ENCODE data around the gene CACNA1I.

DNA sequence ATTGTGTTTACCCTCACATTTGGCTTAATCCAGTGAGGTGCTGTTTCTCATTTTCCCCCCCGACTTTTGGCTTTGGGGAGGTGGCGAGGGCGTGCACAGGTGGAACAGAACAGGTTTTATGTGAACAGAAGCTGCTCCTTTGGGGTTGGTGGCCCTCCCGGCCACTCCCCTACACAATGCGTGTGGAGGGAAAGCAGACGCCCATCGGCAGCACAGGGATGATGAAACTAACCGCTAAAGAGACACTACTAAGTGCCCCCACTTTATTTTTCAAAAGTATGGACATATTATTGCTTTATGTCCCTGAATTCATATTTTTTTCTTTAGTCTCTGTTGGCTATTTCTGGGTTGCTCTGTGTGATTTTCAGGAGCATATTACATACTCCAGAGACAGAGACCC, 162.1 kb downstream of the CACNA1I start:
- TF ChIP-seq POLR2AphosphoS5 (IDR thresholded peaks at IDR 0.05; ENCODE audit: insufficient read depth, low read depth, low read length) (no peak), POLR2A (IDR thresholded peaks at IDR 0.05; ENCODE audit: low read depth, low read length) (no peak), FOS (IDR thresholded peaks at IDR 0.05; ENCODE audit: borderline replicate concordance, insufficient read depth, low read length) (no peak), EZH2 (IDR thresholded peaks at IDR 0.05; ENCODE audit: borderline replicate concordance, low read depth, low read length, severe bottlenecking) (no peak), GATA2 (IDR thresholded peaks at IDR 0.05; ENCODE audit: insufficient read depth, insufficient read length, low read depth, low read length) (no peak), MYC (IDR thresholded peaks at IDR 0.05; ENCODE audit: low read depth, low read length) (no peak), JUN (IDR thresholded peaks at IDR 0.05; ENCODE audit: borderline replicate concordance, insufficient read depth, insufficient read length, low read depth) (no peak)
- TF ChIP-seq, protein P1, sequence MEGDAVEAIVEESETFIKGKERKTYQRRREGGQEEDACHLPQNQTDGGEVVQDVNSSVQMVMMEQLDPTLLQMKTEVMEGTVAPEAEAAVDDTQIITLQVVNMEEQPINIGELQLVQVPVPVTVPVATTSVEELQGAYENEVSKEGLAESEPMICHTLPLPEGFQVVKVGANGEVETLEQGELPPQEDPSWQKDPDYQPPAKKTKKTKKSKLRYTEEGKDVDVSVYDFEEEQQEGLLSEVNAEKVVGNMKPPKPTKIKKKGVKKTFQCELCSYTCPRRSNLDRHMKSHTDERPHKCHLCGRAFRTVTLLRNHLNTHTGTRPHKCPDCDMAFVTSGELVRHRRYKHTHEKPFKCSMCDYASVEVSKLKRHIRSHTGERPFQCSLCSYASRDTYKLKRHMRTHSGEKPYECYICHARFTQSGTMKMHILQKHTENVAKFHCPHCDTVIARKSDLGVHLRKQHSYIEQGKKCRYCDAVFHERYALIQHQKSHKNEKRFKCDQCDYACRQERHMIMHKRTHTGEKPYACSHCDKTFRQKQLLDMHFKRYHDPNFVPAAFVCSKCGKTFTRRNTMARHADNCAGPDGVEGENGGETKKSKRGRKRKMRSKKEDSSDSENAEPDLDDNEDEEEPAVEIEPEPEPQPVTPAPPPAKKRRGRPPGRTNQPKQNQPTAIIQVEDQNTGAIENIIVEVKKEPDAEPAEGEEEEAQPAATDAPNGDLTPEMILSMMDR (IDR thresholded peaks at IDR 0.05; ENCODE audit: extremely low read depth in 1 of 2, insufficient read depth in 1 of 2, low read depth in 1 of 2, low read length in 2 of 2), result no peak
- TF ChIP-seq, protein P2, sequence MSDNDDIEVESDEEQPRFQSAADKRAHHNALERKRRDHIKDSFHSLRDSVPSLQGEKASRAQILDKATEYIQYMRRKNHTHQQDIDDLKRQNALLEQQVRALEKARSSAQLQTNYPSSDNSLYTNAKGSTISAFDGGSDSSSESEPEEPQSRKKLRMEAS (IDR thresholded peaks at IDR 0.05; ENCODE audit: insufficient read depth, insufficient read length), result no peak
